Activated T-cell treated with anti-CD3 and anti-CD28 coated beads, Interleukin-2, amount 50 U/mL, for 1 hour (primary cell): ENCODE results near the gene UPK3A.
A peak's percentile ranks its signal among the peaks of the same experiment; 100 is the strongest.

Source experiments
- DNase-seq: peaks from one replicate; pipeline ENCODE4 v3.0.0-alpha.2; 2020

Gene UPK3A

GRCh38 chr22:45332001-45332400, 47.3 kb downstream of the UPK3A start:
- DNase-seq = no peak

- DNase-seq = no peak
These were observed 49.3 kb downstream of the UPK3A start for GRCh38 chr22:45334068-45334467.

GRCh38 chr22:45334528-45334927, 49.8 kb downstream of the UPK3A start:
- no peak for DNase-seq

- no peak for DNase-seq
These were observed 50.5 kb downstream of the UPK3A start for GRCh38 chr22:45335021-45335818.

- no peak for DNase-seq
These were observed 51.2 kb downstream of the UPK3A start for GRCh38 chr22:45335854-45336522.

GRCh38 chr22:45336971-45337431, 52.3 kb downstream of the UPK3A start:
- DNase-seq = peak; percentile 50

- DNase-seq = no peak
These were observed 52.8 kb downstream of the UPK3A start for GRCh38 chr22:45337536-45337935.

- DNase-seq = no peak
These were observed 54.0 kb downstream of the UPK3A start for GRCh38 chr22:45338795-45339194.

- DNase-seq = no peak
These were observed 55.6 kb downstream of the UPK3A start for GRCh38 chr22:45340323-45340722.

- no peak for DNase-seq
These were observed 56.7 kb downstream of the UPK3A start for GRCh38 chr22:45341498-45341897.

GRCh38 chr22:45343143-45343542, 58.4 kb downstream of the UPK3A start:
- DNase-seq = no peak

GRCh38 chr22:45344334-45344733, 59.6 kb downstream of the UPK3A start:
- DNase-seq = no peak
